Middle frontal gyrus (tissue), 1 donor: ENCODE measurements around the gene A4GALT.

ENCODE experiments used
- DNase-seq: peaks from one replicate; pipeline ENCODE4 v3.0.0-alpha.2; 2015; ENCODE audit warnings: low spot score; ENCODE audit errors: extremely low spot score

Gene A4GALT

DNA sequence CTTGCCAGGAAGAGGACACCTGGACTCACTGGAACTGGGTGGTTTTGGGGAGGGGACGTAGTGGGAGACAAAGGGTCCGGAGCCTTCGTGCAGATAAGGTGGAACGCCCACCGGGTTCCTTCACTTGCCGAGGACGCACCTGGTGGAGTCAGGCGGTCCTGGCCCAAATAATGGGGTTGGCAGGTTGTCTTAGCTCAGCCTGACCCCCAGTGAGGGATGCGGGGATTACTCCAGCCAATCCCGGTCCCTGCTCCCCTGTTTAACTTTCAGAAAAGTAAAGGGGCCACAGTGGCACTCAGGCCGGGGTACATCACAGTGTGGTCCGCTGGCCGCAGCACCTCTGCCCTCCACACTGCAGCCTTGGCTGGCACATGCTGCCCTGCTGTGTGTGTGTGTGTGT is 18.0 kb downstream of the A4GALT start:
- DNase-seq: no peak

DNA sequence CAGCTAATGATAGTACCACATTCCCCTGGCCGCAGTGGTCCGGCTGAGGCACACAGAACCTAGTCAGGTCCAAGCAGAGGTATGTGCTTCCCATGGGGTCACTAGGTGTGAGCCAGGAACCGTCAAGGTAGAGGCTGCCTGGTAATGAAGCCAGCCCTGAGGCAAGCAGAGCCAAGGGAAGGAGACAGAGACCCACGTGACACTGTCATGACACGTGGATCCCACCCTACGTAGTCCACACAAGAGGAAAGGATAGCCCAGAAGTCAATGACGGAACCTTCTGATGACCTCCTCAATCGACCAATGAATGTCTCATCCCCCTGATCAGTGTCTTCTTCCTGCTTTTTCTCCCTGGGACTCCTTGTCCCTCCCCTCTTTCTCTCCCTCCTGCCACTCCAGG is 19.0 kb downstream of the A4GALT start:
- DNase-seq: no peak

- no peak for DNase-seq
Measured at GRCh38 chr22:42700901-42701300, 19.8 kb downstream of the A4GALT start.

DNA sequence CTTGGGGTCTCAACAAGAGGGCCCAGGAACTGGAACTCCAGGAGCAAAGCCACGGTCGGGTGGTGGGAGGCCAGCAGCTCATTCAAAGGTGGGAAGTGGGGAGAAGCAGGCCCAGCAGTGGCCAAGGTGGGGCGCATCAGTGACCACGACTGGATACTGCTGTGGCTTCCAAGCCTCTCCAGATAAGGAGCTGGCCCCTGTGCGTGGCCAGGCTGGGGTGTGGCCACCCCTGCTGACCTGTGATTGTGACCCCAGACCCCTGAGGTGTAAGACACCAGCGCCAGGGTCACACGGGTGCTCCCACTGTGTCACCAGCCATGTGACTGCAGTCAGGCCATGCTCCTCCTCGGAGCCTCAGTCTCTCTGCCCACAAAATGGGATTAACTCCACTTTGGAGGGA is 20.3 kb downstream of the A4GALT start:
- DNase-seq: no peak

DNA sequence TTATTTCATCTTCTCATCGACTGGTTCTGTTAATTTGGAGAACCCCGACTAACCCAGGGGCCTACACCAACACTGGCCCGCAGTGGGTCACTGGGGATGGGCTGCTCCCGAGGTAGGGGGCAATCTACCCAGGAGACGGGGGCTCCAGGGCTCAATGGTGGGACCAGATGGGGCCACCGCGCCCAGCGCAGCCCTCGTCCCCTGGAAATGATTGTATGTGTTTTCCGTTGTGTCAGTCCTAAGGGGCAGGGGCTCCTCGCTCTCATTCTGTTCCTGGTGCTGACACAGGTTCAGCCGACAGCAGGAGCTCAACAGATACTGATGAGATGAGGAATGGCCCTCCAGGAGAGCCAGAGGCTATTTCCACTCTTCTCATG is 20.7 kb downstream of the A4GALT start:
- DNase-seq: no peak

GRCh38 chr22:42699281-42699975 is 21.2 kb downstream of the A4GALT start:
- DNase-seq: no peak

DNA sequence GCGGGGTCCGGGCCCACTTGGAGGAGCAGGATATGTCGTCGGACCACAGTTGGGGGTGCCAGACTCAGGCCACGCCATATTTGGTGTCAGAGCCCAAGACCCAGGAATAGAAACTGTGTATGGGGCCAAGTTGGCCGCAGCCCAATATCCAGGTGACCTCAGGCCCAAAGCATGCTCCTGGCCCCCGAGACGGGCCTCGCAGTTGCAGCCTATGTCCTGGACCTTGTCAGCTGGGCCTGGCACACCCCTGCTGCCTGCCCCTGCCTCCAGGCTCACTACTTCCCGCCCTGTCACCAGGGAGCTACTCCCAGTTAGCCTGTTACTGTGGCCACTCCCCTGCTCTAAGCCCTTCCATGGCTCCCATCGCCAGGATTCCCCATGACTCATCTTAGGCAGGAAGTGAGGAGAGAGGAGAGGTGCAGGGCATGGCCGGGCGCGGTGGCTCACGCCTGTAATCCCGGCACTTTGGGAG is 23.1 kb downstream of the A4GALT start:
- no peak for DNase-seq

GRCh38 chr22:42696331-42696967 is 24.2 kb downstream of the A4GALT start:
- DNase-seq: no peak

GRCh38 chr22:42695294-42695693 is 25.4 kb downstream of the A4GALT start:
- no peak for DNase-seq

GRCh38 chr22:42693763-42694683 is 26.6 kb downstream of the A4GALT start:
- DNase-seq: no peak

- no peak for DNase-seq
Measured at GRCh38 chr22:42693055-42693762, 27.5 kb downstream of the A4GALT start.

DNA sequence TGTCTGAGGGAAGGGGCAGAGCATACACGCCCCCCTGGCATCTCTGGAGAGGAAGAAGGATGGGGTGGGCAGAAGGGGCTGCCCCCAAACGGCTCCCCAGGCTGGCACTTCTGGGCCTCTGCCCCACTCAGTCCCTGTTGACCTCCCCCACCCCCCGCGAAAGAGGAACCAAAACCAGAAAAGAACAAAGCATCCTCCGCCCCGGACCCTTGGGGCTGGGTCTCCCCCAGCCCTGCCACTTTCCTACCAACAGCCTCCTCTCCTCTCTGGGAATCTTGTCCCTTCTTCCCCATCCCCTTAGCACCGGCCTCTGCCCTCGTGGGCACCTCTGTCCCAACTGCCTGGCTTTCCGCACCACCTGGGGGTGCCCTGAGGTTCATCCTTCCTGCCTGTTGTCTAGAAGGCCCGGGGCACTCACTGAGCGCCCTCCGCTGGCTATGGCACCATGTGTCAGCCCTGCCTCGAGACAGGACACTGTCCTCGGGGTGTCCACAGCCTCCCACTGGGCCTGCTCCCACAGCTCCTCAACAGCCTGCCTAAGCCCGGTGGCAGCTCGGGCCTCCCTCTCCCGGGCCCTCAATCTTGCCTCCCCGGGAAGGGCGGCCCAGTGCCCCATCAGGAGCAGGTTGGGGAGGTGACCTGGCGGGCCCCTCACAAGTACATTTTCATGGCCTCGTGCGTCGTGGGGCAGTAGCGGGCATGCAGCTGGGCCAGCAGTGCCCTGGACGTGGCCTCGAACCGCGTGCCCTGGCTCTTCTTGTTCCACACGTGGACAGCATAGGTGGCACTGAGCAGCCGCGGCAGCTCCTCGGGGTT is 28.2 kb downstream of the A4GALT start:
- DNase-seq: no peak

DNA sequence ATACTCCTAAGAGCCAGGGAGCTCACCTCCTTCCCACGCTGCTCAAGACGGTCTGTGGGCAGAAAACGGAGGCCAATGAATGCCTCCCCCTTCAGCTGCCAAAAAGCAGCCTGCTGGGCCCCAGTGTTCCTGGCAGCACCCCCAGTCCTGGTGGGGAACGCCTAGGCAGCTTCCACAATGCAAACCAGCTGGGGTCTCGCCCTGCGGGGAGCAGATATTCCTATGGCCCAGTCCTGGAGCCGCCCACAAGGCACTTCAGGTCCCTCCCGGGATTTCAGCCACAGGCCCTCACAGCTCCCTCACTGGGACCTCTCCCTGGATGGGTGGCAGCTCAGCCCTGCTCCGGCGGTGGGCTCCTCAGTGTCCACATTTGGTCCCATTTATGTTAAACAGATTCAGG is 29.2 kb downstream of the A4GALT start:
- no peak for DNase-seq

- DNase-seq: no peak
Measured at GRCh38 chr22:42688241-42689211, 32.1 kb downstream of the A4GALT start.

DNA sequence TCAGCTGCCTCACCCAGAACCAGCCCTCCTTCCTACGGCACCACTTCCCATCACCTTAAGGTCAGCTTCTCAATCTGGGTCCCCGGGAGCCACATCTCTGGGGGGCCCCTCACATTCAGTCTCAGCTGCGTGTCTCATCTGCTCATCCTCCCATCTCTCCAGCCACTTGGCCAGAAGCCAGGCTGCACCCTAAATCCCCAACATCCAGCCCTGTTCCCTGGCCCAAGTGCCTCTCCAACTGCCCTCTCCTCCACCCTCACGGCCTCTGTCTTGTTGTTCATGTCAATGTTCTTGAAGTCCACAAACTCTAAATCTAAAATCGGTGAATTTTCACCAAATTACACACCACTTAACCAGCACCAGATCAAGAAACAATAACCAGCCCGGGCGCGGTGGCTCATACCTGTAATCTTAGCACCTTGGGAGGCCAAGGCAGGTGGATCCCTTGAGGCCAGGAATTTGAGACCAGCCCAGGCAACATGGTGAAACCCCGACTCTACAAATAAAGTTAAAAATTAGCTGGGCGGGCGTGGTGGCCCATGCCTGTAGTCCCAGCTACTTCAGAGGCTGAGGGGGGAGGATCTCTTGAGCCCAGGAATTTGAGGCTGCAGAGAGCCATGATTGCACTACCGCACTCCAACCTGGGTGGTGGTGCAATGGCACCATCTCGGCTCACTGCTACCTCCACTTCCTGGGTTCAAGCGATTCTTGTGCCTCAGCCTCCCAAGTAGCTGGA is 33.7 kb downstream of the A4GALT start:
- DNase-seq: no peak

GRCh38 chr22:42685941-42686653 is 34.6 kb downstream of the A4GALT start:
- no peak for DNase-seq

DNA sequence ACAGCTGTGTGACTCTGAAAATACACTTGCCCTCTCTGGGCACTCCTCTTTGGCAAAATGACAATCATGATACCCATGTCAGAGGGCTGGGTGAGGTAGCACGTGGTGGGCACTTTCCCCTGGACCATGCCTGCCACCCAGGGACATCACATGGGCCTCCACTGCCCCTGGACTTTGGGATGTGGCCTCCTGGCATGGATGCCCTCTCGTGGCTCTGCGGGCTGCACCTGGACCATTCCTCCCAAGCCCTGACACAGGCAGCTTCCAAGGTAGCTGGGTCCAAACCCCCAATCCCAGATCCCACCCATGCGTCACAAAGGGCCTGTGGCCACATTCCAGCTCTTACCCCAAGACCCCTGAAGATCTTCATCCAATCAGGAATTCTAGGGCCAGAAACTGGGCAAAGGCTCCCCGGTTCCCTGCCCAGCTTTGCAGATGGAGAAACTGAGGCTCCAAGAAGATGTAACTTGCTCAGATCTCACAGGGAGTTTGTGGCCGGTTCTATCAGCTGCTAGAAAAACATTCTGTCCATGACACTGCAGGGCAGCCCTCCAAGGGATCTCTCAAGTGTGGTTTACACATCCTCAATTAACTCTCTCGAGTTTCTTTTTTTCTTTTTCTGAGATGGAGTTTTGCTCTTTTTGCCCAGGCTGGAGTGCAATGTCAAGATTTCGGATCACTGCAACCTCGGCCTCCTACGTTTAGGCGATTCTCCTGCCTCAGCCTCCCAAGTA is 36.0 kb downstream of the A4GALT start:
- no peak for DNase-seq
